Activated CD4-positive, alpha-beta T cell treated with anti-CD3 and anti-CD28 coated beads, Interleukin-10, Interleukin-2, amounts not matched to agents 100 ng/mL and 50 ng/mL, durations not matched to agents 16 hours and 8 hours (primary cell): ENCODE results near the gene MAGI1.
A peak's percentile ranks its signal among the peaks of the same experiment; 100 is the strongest.

ENCODE experiments used
- DNase-seq: peaks from one replicate; pipeline ENCODE4 v3.0.0-alpha.2; 2020

The MAGI1 gene

GRCh38 chr3:65381496-65382010 is 657.2 kb downstream of the MAGI1 start:
- DNase-seq: no peak

GRCh38 chr3:65379223-65379622 is 659.5 kb downstream of the MAGI1 start:
- DNase-seq: no peak

- DNase-seq: no peak
Observed at GRCh38 chr3:65377637-65378036, 661.1 kb downstream of the MAGI1 start.

GRCh38 chr3:65376426-65376825 is 662.3 kb downstream of the MAGI1 start:
- no peak for DNase-seq

- DNase-seq: no peak
Observed at GRCh38 chr3:65371053-65371452, 667.7 kb downstream of the MAGI1 start.

- DNase-seq: no peak
Observed at GRCh38 chr3:65368866-65369265, 669.9 kb downstream of the MAGI1 start.

- no peak for DNase-seq
Observed at GRCh38 chr3:65362688-65363087, 676.0 kb downstream of the MAGI1 start.

- DNase-seq: no peak
Observed at GRCh38 chr3:65361448-65361847, 677.3 kb downstream of the MAGI1 start.

- no peak for DNase-seq
Observed at GRCh38 chr3:65356331-65357248, 682.1 kb downstream of the MAGI1 start.

- DNase-seq: no peak
Observed at GRCh38 chr3:65354880-65355279, 683.8 kb downstream of the MAGI1 start.

- DNase-seq: no peak
Observed at GRCh38 chr3:65352951-65353350, 685.8 kb downstream of the MAGI1 start.

GRCh38 chr3:65351753-65352152 is 687.0 kb downstream of the MAGI1 start:
- no peak for DNase-seq

- DNase-seq: no peak
Observed at GRCh38 chr3:65350801-65351476, 687.8 kb downstream of the MAGI1 start.

- no peak for DNase-seq
Observed at GRCh38 chr3:65348398-65348995, 690.2 kb downstream of the MAGI1 start.

- DNase-seq: no peak
Observed at GRCh38 chr3:65347166-65347565, 691.6 kb downstream of the MAGI1 start.

- no peak for DNase-seq
Observed at GRCh38 chr3:65344846-65345245, 693.9 kb downstream of the MAGI1 start.

- no peak for DNase-seq
Observed at GRCh38 chr3:65344444-65344843, 694.3 kb downstream of the MAGI1 start.

- no peak for DNase-seq
Observed at GRCh38 chr3:65343736-65344135, 695.0 kb downstream of the MAGI1 start.

- DNase-seq: no peak
Observed at GRCh38 chr3:65343026-65343425, 695.7 kb downstream of the MAGI1 start.

GRCh38 chr3:65342084-65342683 is 696.5 kb downstream of the MAGI1 start:
- peak; percentile 44 for DNase-seq

GRCh38 chr3:65339192-65339740 is 699.5 kb downstream of the MAGI1 start:
- no peak for DNase-seq

GRCh38 chr3:65338571-65338970 is 700.1 kb downstream of the MAGI1 start:
- DNase-seq: no peak

- no peak for DNase-seq
Observed at GRCh38 chr3:65335587-65335986, 703.1 kb downstream of the MAGI1 start.
